HG02610 (cell line): Measurements from ENCODE around the gene SOX13.

Experiments
- ATAC-seq: cut with Tn5 transposase; IDR thresholded peaks from one replicate; pipeline ENCODE4 v1.9.1; 2021; ENCODE audit warnings: mild to moderate bottlenecking, moderate library complexity; ENCODE audit not compliant: unreplicated experiment

SOX13 gene

DNA sequence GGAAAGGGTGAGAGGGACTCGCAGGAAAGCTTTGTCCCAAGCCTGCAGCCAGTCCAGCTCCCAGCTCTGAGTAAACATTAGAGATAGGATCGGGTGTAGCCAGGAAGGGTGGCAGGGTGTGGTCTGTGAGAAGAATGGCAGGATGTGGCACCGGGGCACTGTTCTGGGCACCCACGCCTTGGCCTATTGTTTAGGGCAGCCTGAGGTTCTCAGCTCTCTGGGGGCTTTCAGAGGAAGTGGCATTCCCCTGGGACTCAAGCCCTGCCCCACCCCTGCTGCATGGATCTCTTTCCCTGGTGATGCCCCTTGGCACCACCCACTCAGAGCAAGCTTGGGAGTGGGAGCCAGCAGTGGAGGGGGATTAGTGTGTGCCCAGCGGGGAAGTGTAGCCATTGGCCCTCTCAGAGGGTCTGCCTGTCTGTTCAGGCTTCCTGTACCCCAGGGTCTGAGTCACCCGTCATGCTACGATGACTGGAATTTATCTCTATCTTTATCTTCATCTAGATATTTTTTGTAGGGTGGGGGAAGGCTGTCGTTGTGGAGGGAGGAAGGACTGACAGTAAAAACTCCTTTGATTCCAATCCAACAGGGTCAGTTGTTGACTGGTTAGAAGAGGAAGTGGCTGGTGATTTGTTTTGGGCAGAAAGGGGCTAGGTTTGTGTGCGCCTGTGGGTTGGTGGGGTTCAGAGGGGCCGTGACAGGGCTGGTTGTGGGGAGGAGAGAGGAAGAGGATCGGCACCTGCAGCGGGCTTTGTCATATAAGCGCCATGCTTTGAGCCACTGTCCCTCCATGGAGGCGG is 31.6 kb downstream of the SOX13 start:
- no peak for ATAC-seq

DNA sequence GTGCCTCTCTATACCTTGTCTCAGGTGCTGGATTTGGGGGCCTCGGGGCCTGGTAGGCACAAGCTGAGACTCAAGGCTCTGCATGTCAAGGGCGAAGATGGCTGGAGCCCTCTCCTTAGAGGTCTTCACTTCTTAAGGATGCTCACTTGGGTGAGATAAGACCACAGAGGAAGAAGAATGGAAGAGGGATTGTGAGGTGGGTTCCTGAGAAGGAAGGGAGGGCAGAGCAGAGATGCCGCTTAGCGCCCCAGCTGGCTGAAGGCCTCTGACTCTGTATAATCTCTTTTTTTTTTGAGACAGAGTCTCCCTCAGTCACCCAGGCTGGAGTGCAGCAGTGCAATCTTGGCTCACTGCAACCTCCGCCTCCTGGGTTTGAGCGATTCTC is 32.2 kb downstream of the SOX13 start:
- no peak for ATAC-seq

DNA sequence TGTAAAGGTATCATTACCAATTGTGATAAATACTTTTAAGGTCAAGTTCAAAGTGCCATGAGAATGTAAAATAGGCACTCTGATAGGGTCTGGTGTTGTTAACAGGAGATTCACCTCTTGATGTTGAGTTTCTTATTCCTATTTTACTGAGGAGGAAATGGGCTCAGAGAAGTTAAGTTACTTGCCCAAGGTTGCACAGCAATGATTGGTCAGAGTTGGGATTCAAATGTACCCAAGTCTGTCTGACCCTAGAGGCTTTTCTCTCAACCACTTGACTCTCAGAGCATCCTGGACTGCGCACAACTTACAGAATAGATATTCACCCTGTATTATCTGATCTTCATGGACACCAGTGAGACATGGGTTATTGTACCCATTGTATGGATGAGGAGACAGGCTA is 33.9 kb downstream of the SOX13 start:
- no peak for ATAC-seq

DNA sequence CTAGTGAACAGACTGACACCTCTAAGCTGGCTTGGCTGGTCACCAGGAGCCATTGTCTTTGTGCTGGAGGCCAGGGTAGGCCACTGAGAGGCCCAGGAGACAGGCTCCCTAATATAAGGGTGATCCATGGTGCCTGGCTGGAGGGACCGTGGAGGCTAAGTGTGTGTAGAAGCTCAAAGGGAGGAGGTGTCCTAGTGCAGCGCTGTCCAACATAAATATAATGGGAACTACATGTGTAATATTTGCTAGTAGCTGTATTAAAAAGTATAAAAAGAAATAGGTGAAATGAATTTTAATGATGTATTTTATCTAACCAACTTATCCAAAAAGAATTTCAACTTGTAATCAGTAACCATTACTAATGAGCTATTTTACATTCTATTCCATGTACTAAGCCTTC is 35.0 kb downstream of the SOX13 start:
- ATAC-seq: no peak

DNA sequence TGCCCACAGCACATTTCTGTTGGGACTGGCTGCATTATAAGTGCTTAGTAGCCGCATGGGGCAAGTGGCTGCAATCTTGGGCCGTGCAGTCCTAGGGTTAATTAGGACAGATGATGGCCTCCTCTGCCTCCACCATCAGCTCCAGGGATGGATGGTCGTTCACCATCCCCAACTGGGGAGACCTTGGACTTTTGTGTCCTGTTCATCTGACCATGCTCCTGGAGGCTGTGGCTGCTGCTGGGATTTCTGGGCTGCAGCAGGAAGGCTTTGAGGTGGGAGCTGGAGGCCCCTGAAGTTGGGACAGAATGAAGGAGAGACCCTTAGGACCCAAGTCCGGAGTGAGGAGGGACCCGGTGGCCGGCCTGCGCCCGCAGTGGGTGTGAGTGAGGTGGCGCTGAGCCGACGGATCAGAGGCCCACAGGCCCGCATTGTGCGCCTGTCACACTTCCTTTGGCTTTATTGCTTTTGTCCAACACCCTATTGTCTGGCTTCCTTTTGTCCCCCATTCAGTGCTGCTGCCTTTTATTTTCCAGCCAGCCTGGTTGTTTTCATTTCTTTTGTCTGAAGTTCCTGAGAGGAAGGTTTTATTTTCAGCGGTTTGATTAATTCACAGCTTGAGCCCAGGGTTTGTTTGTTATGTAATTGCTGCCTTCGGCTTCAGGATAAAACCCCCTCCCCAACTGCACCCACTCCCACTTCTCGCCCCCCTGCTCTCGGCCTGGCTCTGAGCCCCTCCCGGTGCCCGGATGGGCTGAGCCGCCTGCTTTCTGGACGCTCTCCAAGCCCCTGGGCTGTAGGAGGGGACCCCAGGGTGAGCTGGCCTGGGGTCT is 35.6 kb downstream of the SOX13 start:
- ATAC-seq: no peak

DNA sequence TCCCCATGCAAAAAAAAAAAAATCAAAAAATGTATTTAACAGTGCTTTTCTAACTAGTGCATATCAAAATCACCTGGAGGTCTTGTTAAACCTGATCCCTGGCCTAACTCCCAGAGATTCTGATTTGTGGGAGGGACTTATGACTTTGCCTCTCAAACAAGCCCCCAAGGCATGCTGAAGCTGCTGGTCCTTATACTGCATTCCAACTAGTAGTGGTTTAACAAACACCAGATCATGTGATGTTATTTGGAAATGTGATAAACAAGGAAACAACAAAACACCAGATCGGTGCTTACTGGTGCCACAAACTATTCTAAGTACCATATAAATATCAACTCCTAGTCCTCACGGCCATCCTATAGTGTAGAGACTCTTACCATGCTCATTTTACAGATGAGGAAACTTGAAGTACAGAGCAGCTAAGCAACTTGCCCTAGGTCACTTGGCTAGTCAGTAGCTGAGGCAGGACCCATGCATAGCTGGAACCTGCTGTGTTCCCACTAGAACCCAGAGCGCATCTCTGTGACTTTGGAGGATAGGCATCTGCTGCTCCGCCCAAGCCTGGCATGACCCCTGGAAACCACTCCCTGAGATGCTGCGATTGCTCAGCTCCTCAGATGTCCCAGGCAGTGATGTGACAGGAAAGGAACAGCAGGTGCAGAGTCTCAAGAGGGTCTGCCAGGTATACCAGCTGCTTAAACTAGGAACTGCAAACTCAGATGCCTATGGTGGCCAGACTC is 38.1 kb downstream of the SOX13 start:
- ATAC-seq: no peak

DNA sequence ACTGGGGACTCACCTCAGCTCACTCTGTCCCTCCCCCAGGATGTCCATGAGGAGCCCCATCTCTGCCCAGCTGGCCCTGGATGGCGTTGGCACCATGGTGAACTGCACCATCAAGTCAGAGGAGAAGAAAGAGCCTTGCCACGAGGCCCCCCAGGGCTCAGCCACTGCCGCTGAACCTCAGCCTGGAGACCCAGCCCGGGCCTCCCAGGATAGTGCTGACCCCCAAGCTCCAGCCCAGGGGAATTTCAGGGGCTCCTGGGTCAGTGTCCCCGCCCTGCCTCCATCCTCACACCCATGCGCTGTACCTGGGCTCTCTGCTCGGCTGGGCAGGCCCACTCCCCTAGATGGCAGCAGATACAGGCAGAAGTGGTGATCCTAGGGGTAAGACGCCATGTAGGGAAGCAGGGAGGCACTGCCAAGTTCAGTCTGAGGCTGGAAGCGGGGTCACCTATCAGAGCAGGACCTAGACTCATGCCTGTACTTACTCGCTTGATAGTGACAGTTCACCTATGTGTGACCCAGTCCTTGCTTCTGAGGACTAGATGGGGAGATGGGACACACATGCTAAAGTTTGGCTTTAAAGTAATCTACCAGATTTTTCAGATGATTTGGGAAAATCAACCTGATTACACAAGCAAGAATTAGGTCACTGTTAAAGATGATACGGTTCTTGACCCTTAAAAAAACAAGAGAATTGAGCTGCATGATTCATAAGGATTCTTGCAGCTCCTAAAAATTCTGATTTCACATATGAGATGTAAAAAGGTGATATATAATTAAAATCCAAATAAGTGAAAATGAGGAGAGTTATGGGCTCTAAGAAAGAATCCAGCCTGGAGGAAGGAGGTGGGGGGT is 40.2 kb downstream of the SOX13 start:
- no peak for ATAC-seq

DNA sequence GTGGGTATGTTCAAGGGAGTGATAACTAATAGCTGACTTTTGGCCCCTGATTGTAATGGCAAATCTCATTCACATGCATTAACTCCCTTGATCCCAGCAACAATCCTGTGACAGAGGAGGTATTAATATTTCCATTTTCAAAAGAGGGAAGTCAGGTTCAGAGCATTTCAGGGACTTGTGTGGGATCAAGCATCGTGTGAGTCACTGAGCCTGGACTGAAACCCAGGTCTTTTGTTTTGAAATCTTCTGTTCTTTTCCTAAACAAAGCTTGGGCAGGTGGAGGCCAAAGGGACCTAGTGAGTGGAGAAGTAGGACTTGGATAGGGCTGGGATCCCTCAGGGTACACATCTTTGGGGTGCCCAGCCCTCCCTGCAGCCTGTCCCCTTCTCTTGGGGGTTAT is 41.0 kb downstream of the SOX13 start:
- no peak for ATAC-seq

DNA sequence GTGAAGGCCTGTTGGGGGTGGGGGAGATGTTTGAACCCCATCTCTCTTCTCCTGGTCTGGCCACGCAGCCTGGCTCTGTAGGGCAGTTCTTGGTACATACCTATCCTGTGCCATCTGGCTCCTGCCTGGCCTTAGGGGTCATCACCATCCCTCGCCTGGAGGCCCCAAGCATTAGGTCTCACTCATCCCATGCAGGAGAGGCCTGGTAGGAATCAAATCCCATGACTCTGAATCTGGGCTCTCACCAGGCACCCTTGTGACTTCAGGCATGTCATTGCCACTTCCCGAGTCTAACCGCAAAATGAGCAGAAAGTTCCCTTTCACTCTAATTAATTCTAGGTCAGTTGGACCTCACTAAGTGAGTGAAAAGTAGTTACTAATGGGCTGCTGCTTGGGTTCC is 41.7 kb downstream of the SOX13 start:
- ATAC-seq: no peak

DNA sequence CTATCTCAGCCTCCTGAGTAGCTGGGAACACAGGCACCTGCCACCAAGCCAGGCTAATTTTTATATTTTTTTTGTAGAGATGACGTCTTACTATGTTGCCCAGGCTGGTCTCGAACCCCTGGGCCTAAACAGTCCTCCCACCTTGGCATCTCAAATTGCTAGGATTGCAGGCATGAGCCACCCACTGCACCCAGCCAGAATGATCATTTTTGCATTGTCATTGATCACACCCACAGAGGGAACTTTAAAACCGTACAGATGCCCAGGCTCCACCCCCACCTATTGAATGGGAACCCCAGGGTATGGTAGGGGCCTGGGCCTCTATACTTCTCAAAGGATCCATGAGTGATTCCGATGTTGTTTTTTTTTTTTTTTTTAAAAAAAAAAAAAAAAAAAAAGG is 42.2 kb downstream of the SOX13 start:
- ATAC-seq: no peak

DNA sequence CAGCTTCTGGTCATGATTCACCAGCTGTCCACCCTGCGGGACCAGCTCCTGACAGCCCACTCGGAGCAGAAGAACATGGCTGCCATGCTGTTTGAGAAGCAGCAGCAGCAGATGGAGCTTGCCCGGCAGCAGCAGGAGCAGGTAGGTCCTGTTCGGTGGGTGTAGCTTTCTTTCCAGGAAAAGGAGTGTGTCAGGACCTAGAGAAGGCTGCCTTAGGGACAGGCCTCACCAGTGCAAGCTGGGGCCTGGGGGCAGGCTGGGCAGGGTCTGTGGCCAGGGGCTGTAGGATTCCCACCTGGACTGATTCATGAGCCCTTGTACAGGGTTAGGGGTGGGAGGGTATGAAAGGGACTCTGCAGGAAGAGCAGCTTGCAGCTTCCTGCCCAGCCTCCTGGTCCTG is 43.6 kb downstream of the SOX13 start:
- no peak for ATAC-seq

DNA sequence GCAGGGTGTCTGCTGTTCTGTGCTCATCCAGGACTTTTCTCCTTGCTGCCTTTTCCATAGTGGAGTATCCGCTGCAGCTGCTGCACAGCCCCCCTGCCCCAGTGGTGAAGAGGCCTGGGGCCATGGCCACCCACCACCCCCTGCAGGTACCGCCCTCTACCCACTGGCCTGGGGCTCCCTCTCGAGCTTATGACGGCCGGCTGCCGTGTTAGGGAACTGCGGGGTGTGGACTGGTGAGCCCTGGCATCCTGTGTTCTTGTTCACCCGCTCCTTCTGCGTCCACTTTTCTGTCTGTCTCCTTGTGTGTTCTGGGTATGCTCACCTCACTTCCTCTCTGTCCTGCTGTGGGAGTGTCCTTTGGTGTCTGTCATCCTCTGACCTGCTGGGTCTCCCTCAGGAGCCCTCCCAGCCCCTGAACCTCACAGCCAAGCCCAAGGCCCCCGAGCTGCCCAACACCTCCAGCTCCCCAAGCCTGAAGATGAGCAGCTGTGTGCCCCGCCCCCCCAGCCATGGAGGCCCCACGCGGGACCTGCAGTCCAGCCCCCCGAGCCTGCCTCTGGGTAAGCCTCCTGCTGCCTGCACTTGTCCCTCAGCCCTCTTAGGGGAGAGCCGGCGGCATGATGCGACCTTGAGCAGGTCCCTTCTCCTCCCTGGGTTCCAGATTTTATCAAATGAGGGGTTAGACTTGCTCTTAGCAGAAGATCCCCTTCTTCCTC is 49.1 kb downstream of the SOX13 start:
- no peak for ATAC-seq

DNA sequence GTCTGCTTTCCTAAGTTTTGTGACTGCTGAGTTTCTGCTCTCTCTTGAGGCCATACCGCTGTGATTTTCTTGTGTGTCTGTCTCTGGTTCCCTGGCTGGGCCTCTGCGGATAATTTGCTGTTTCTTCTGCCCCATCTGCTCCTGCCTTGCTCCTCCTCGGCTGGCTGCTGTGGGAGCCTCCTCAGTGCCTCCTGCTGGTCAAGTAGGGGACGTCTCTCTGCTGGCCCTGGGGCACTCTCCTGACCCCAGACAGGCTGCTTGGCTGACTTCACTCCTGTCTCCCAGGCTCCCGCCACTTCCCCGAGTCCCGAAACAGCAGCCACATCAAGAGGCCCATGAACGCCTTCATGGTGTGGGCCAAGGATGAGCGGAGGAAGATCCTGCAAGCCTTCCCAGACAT is 50.5 kb downstream of the SOX13 start:
- ATAC-seq: no peak

DNA sequence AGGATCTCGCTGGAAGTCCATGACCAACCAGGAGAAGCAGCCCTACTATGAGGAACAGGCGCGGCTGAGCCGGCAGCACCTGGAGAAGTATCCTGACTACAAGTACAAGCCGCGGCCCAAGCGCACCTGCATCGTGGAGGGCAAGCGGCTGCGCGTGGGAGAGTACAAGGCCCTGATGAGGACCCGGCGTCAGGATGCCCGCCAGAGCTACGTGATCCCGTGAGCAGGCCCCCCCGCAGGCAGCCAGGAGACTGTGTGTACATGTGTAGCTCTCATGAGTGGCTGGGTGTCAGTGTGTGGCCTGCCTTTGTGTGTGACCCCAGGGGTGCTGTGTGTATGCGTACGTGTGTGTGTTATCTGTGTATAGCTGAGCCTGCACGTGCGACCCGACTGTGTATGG is 51.7 kb downstream of the SOX13 start:
- no peak for ATAC-seq

DNA sequence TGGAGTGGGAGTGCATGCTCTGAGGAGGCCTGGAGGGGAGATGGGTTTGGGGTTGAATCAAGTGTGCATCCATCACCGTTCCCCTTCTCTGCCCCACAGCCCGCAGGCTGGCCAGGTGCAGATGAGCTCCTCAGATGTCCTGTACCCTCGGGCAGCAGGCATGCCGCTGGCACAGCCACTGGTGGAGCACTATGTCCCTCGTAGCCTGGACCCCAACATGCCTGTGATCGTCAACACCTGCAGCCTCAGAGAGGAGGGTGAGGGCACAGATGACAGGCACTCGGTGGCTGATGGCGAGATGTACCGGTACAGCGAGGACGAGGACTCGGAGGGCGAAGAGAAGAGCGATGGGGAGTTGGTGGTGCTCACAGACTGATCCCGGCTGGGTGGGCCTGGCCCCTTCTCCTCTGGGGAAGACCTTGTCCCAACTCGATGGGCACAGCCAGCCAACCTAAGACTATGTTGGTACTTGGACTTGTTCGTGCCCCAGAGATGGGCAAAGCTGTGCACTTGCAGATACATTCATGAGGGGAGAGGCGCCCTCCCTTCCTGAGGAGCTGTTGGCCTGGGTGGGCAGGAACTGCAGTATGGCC is 52.9 kb downstream of the SOX13 start:
- ATAC-seq: no peak

DNA sequence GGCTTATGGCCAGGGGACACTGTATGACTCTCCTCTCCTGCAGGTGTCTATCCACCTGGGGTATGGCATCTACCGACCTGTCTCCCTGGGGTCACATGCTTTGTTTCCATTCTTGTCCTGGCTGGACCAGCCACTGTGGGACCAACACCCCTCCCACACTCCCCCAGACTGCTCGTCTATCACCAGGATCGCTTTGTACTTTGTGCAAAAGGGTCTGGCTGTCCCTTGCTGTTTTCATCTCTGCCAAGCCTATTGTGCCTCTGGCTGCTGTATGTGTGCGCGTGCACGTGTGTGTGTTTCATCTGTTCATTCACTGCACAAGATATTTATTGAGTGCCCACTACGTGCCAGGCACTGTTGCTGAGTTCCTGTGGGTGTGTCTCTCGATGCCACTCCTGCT is 53.5 kb downstream of the SOX13 start:
- ATAC-seq: no peak

DNA sequence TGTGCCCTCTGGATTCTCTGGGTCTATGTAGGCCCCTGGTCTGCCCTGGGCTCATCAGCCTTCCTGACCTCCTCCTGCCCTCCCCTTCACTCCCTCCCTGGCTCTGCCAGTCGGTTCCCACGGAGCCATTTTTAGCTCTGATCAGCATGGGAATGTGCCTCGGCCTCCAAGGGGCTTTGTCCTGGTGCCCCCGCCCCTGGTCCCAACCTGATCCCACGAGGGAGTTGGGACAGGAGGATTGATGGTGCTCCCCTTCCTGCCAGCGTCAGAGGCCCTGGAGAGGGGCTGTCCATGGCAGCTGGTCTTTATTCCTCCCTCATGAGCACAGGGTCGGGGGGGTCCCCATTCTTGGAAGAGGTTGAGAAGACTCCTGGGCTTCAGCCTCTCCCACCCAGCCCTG is 54.0 kb downstream of the SOX13 start:
- ATAC-seq: no peak

DNA sequence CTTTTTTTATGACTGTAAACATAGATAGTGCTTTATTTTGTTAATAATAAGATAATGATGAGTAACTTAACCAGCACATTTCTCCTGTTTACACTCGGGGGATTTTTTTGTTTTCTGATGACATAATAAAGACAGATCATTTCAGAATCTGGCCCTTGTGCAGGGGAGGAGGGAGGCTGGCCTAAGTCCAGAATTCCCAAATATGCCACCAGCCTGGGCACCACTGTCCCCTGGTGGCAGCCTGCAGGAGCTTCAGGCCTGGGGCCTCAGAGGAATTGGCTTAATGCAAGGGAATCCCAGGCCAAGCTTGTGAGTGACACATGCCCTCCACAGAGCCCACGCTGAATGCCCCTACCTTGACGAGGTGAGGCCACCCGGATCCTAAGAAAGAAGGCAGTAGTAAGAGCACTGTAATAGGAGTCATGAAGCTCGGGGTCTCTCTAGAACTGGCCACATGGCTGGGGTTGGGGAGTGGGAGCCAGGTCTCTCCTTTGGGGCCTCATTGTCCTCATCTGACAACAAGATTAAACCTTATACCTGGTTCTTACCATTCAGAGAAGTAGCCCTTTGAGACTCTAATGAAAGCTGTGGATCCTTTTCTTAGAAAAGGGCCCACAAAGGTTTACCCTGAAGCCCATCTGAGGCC is 54.8 kb downstream of the SOX13 start:
- ATAC-seq: no peak

DNA sequence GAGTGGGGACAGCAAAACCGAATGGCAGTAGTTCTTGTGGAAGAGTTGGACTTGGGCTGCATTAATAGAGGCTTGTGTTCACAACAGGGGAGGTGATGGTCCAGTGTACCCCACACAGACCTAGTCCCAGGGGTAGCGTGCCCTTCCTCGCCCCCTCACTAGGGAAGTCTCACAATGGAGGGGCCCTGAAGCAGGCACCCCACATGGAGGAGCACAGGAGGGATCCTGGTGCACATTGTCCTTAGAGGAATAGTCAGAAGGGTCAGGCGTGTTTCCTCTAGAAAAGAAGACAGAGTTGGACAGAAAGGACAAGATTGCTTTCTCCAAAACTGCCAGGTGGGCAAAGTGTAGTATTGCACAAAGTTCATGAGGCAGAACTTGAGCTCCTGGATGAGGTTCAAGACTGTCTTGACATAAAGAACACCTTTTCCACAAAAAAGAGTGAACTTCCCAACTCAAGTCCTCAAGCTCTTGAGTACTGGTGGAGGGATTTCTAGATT is 55.6 kb downstream of the SOX13 start:
- ATAC-seq: no peak
